Subcutaneous adipose tissue (tissue), 4 donors: ENCODE measurements around the gene ZNF700. TPM values are rescaled to one million over a fixed set of nuclear protein-coding genes. Genes with fewer than 3 reads are reported as not detected.

Source experiments
- CTCF ChIP-seq: fragments of 450-650 bp; IDR thresholded peaks from one replicate; pipeline ENCODE4 v1.5.1; 2016; ENCODE audit warnings: low read depth, mild to moderate bottlenecking, control low read depth, antibody characterized with exemption, moderate library complexity
- total RNA-seq, 4 donors: library from RNA; depleted of rRNA; stranded (reverse); fragments of >200 nt; gene quantifications; one replicate each; pipeline ENCODE4 v1.1.0, GENCODE V29; 2016

The ZNF700 gene
- total RNA-seq, 4 donors from 2014 or later = 17.8 to 23.9 (median 19.4) TPM

DNA sequence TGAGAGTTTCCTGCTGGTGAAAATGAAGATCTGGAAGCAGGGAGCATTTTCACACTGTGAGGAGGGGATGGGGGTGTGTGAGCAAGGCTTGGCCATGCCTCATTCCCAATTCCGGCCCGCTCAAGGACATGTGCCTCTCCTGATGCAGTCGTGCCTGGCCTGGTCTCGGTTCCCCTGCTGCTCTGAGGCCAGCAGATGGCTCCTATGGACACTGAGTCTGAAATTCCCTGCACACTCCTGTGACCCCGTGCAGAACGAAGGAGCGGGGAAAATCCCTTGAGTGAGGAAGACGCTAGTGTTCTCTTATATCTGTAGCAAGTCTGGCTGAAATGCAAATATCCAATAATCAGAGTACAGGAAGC, 39.6 kb downstream of the ZNF700 start:
- TF ChIP-seq CTCF = no peak

DNA sequence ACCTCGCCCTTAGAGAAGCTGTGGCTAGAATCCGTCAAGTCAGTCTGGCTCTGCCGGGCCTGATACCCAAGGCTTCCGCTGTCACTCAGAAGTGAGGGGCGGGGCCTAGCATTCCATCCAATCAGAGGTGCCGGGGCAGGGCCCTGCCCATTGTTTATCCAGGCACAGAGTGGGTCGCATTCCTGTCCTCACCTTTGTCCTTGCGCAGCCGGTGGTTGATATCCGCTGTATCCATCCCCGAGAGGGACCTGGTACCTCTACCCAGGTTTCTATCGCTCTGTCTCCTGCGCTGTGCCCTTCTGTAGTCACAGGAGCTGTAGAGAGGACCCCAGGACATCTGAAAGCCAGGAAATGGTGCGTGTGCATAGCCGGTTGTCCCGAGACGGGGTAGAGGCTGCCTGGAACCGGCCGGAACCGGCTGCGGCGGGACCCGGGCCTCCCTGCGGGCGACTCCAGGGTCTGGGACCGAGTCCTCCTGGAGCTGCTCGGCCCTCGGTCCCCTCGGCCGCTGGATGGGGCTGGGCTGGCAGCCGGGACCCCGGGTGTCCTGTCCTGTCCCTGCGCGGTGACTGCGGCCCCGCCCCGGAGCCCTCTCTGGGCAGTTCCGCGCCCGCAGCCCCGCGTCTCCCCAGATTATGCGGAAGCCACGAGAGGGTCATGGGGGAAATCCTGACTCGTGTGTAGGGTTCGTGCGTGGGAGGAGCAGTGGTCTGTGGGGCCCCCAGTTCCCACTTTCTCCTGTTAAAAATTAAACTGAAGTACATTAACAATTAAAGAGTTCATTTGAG, 40.1 kb downstream of the ZNF700 start, which contains the start of gene ZNF763:
ZNF763 (plus strand) TSS at position 183 of the 788 bp plus-strand sequence; CDS start at position 352, 169 bp downstream.
- TF ChIP-seq CTCF = no peak

- no peak for TF ChIP-seq CTCF
Measured at GRCh38 chr19:11970174-11970573, 45.3 kb downstream of the ZNF700 start.

DNA sequence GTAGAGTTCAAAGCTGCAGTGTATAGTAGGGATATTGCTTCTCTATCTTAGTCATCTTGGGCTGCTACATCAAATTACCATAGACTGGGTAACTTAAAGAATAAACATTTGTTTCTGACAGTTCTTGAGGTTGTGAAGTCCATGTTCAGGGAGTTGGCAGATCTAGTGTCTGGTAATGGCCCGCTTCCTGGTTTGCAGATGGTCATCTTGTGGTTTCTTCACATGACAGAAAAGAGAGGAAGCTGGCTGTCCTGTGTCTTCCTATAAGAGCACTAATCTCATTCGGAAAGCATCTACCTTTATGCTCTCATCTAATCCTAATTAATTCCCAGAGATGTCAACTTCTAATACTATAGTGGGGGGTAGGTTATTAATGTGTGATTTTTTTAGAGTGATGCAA, 46.1 kb downstream of the ZNF700 start:
- no peak for TF ChIP-seq CTCF

GRCh38 chr19:11973019-11973810, 48.3 kb downstream of the ZNF700 start:
- no peak for TF ChIP-seq CTCF

DNA sequence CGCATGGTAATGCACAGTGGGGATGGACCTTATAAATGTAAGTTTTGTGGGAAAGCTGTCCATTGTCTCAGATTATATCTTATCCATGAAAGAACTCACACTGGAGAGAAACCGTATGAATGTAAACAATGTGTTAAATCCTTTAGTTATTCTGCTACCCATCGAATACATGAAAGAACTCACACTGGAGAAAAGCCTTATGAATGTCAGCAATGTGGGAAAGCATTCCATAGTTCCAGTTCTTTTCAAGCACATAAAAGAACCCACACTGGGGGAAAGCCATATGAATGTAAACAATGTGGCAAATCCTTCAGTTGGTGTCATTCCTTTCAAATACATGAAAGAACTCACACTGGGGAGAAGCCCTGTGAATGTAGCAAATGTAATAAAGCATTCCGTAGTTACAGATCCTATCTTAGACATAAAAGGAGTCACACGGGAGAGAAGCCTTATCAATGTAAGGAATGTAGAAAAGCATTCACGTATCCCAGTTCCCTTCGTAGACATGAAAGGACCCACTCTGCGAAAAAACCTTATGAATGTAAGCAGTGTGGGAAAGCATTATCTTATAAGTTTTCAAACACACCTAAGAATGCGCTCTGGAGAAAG, 53.7 kb downstream of the ZNF700 start:
- no peak for TF ChIP-seq CTCF

- TF ChIP-seq CTCF = no peak
Measured at GRCh38 chr19:11979527-11979926, 54.6 kb downstream of the ZNF700 start.
